Occipital lobe (tissue), 2 donors: ENCODE data around the gene PFDN2. TPM values are rescaled to one million over a fixed set of nuclear protein-coding genes. Genes with fewer than 3 reads are reported as not detected.
A peak's percentile ranks its signal among the peaks of the same experiment; 100 is the strongest.
"Not testable (repeated sequence)": the region's sequence is repeated elsewhere in the genome, so short reads cannot be mapped to it uniquely, and the experiment has no call there.

Experiments
- DNase-seq: peaks from one replicate; lab custom pipeline; 2025; lab: John Stamatoyannopoulos, UW
- total RNA-seq: library from RNA; depleted of rRNA; stranded (reverse); fragments of >200 nt; gene quantifications from one replicate; pipeline ENCODE4 v1.2.3, GENCODE V29; 2014

The PFDN2 gene
- total RNA-seq, 1 donor from 2014 or later, result 33.8 TPM

GRCh38 chr1:161139766-161140165 lies 21.9 kb upstream of the PFDN2 start:
- no peak for DNase-seq

GRCh38 chr1:161138431-161138830 lies 20.6 kb upstream of the PFDN2 start:
- DNase-seq, result no peak

GRCh38 chr1:161137881-161138280 lies 20.0 kb upstream of the PFDN2 start:
- DNase-seq, result no peak

- DNase-seq, result no peak
Observed at GRCh38 chr1:161133220-161133740, 15.4 kb upstream of the PFDN2 start.

GRCh38 chr1:161132410-161133219 lies 14.8 kb upstream of the PFDN2 start, which contains the start of gene DEDD:
DEDD (minus strand) TSS chr1:161132667; CDS start chr1:161124462, 8,205 bp downstream.
- DNase-seq, result peak; percentile 96

GRCh38 chr1:161131523-161132409 lies 13.9 kb upstream of the PFDN2 start:
- no peak for DNase-seq

- no peak for DNase-seq
Observed at GRCh38 chr1:161130266-161130665, 12.4 kb upstream of the PFDN2 start.

- DNase-seq, result no peak
Observed at GRCh38 chr1:161128591-161129420, 11.0 kb upstream of the PFDN2 start.

GRCh38 chr1:161127649-161128048 lies 9.8 kb upstream of the PFDN2 start:
- DNase-seq, result no peak

GRCh38 chr1:161122967-161123366 lies 5.1 kb upstream of the PFDN2 start:
- DNase-seq, result no peak

- DNase-seq, result no peak
Observed at GRCh38 chr1:161121834-161122233, 4.0 kb upstream of the PFDN2 start.

- DNase-seq, result no peak
Observed at GRCh38 chr1:161121042-161121650, 3.3 kb upstream of the PFDN2 start.

- DNase-seq, result no peak
Observed at GRCh38 chr1:161119092-161119903, 1.5 kb upstream of the PFDN2 start.

GRCh38 chr1:161115961-161116360 lies 1.9 kb downstream of the PFDN2 start:
- not testable (repeated sequence) for DNase-seq

- no peak for DNase-seq
Observed at GRCh38 chr1:161115132-161115711, 2.6 kb downstream of the PFDN2 start.

- DNase-seq, result no peak
Observed at GRCh38 chr1:161114556-161114955, 3.3 kb downstream of the PFDN2 start.

GRCh38 chr1:161113915-161114314 lies 3.9 kb downstream of the PFDN2 start:
- DNase-seq, result no peak

- DNase-seq, result no peak
Observed at GRCh38 chr1:161111527-161111926, 6.3 kb downstream of the PFDN2 start.

- DNase-seq, result no peak
Observed at GRCh38 chr1:161111117-161111516, 6.7 kb downstream of the PFDN2 start.

GRCh38 chr1:161106431-161106830 lies 11.4 kb downstream of the PFDN2 start:
- DNase-seq, result no peak
